IPS-NIHi11 (cell line): Measurements from ENCODE around the gene KIAA0930.

ENCODE experiments used
- DNase-seq: peaks from one replicate; pipeline ENCODE4 v3.0.0; 2012; ENCODE audit warnings: mixed read lengths, low spot score

Gene KIAA0930

DNA sequence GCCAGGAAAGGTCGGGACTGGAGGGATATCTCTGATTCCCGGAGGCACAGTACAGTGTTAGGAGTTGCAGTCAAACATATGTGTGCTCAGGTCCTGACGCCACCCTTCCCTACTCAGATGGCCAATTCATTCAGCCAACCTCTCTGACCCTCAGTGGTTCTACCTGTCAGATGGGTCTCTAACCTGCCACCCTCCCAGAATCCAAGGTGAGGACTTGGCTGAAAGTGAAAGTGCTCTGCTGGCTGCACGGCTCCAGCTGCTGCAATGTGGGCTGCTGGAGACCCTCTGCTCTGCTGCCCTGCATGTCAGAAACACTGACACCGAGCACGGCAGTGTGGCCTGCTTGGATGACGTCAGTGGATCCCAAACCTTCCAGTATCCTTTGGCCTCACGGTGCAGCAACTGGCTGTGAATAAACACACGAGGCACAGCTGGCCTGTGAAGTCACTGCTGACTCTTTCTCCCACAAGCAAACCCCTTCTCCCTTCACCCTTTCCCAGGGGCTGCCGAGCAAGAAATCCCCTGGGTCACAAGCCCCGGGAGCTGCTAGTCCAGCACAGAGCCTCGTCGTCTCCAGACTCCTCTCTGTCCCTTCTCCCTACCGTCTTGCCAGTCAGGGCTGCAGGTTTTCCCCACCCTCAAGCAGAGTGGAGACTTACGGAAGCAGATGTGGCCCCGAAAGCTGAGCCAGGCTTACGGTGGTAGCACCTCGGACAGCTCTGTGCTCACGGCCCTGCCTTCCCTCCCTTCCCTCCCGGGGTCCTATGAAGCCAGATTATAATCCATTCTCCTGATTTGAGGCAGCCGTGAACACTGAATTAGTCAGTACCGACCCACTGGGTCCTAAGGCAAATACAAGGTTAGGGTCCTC, 24.3 kb downstream of the KIAA0930 start:
- DNase-seq, result peak; percentile 64

DNA sequence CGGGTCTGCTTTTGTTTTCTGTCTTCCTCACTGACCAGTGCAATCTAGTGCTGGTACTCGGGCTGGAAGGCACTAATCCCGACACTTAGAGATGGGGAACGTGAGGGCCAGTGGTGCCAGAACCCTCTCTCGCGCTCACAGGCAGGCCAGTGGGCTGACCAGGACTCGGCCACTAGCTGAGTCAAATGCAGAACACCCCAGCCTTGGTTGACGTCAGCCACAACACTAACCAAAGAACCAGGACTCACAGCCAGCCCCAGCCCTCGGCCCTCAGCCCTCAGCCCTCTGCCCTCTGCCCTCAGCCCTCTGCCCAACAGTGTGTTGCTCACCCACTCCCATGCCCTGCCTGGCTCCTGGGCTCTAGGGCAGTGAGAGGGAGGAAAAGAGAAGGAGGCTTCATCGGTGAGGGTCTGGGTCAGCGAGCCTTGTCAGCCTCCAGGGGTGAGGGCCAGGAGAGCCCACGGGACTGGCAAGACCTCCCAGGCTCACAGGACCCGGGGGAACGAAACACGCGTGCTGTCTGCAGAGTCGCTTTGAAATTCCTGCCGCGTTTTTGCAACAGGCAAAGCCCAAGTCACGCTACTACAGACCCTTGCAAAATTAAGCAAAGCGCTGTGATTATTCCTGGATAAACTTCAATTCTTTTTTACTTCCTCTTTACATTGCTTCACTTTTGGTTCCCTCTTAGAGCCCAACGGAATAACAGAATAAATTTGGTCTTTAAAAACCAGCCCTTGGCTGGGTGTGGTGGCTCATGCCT, 27.5 kb downstream of the KIAA0930 start:
- DNase-seq, result no peak

DNA sequence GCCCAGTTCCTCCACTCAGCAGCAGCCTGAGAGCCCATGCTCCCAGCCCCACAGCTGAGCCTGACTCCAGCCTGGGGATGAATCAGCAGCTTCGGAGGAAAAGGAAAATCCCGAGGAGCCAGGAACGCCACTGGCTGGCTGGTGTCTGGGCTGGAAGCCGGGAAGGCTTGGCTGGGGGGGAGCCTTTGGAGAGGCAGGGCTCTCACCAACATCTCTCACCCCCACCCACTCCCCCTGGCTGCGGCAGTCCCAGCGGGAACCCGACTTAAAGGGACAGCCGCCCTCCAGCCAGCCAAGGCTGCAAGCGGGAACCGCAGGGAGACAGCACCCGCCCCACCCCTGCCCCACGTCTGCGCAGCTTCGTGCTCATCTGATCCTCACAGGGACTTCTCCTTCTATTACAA, 28.4 kb downstream of the KIAA0930 start:
- peak; percentile 47 for DNase-seq

DNA sequence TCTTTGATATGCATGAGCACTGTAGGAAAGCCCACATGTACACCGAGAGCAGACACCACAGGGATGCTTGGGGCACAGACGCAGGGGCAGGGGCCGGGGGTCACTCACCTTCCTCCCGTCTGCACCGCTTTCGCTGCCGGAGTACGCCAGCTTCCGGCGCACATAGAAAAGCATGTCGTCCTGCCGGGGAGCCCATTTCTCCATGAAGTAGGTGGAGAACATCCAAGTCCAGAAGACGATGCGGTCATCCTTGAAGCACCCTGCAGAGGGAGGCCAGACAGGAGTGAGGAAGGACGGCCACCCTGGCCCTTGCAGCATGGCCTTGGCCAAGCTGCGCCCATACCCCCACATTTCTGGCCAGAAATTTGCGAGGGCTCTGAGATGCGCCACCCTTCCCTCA, 28.8 kb downstream of the KIAA0930 start:
- DNase-seq, result no peak

DNA sequence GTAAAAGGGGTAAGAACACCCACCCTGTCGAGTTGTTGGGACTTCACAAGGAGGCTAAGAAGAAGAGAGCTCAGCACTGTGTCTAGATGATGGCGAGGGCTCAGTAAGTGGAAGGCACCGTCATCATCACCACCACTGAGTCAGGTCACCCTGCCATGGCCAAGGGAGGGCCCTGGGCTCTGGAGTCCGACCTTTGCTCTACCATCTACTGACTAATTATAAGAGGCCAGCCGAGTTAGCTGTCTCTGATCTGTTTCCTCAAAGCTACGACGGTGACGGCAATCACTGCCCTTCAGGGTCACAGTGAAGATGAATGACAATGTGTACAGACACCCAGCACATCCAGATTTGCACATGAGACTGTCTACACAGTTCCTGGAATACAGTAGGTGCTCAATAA, 29.3 kb downstream of the KIAA0930 start:
- no peak for DNase-seq

DNA sequence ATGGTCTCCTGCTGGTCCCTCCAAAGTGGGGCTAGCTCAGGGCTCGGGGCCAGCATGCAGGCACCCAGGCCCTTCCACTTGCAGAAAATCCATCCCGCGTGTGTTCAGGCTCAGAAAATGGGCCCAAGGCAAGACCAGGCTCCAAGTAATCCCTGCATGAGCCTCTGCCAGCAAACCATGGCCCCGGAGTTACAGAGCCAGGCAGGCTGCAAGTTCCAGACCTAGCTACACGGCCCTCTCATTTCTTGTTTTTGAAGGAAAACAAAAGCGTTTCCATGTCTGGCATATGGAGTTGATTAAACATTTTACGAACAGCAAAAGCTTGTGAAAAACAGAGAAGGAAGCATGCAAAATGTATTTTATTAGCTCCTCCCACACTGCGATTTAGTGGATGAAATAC, 29.7 kb downstream of the KIAA0930 start:
- DNase-seq, result no peak

DNA sequence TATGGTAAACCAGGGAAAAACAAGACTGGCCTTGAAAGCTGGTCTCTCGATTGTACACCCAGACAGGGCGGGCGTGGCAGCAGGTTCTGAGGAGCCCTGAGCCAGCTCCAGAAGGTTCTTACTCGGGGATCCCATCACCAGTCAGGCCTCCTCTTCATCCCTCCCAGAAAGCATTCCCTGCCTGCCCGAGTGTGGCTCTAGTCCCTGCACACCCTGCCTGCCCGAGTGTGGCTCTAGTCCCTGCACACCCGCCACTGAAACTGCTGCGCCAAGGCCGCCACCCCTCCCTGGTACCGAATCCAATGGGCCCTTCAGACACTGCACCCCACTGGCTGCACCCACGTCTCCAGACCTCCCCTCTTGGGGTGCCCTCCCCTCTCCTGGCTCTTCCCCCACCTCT, 30.1 kb downstream of the KIAA0930 start:
- DNase-seq, result no peak

DNA sequence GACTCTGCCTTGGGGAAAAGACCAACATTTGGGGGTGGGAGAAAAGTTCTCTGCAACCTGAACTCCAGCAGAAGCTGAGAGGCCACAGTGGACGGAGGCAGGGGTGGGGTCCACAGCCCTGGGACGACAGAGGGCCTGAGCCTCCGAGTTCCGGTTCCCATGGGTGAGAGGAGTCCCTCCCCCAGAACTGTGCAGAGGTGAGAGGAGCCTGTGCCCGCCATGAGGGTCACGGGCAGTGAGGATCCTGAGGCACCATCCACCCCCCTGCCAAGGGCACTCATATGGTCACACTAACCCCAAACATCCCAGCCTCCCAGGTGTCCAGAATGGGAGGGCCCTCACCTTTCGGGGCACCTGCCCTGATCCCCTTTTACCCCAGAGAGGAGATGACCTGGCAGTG, 30.5 kb downstream of the KIAA0930 start:
- DNase-seq, result no peak

DNA sequence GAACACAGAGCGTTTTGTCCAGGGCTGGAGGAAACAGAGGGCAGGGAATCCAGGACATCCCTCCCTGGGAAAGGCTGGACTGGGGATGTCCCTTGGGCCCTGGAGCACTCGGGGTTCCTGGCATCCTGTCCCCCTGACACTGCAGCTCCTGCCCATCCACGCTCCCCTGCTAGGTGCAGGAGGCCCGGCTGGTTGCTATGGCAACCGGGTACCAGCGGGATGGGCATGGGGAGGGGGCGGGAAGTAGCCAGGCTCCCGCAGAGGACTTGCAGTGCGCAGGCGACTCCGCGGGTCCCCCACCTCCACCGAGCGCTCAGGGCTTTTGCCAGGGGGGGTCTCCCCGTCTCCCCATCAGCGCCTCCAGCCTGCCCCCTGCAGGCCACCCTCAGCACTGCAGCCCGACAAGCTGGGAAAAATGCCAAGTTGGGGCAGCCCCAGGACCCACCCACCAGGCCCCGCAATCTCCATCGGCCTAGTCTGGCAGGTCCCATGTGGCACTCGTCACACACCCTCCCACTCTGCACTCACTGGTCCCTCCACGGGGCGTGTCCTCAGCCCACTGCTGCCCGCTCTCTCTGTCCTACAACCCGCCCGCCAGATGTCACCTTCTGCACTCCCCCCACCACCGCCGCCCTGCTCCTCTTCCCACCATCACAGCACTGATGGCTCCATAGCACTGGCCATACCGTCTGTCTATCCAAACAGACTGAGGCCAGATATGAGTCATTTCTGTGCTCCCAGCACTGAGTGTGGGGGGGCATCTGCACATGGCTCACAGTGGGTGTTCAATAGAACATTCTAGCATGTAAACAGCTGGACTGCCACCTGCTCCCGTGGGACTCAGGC, 31.5 kb downstream of the KIAA0930 start:
- peak; percentile 80 for DNase-seq

DNA sequence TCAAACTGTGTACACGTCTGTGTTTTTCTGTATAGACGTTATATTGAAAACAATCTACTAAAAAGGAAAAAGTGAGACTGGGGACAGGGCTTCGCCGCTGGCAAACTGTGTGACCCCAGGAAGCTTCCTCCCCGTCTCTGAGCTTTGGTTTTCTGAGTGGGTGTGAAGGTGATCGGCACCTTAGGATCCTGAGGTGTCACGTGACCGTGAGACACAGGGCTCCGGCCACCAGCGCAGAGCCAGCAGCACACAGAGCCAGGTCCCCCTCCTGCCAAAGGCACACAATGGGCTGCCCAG, 32.0 kb downstream of the KIAA0930 start:
- no peak for DNase-seq

DNA sequence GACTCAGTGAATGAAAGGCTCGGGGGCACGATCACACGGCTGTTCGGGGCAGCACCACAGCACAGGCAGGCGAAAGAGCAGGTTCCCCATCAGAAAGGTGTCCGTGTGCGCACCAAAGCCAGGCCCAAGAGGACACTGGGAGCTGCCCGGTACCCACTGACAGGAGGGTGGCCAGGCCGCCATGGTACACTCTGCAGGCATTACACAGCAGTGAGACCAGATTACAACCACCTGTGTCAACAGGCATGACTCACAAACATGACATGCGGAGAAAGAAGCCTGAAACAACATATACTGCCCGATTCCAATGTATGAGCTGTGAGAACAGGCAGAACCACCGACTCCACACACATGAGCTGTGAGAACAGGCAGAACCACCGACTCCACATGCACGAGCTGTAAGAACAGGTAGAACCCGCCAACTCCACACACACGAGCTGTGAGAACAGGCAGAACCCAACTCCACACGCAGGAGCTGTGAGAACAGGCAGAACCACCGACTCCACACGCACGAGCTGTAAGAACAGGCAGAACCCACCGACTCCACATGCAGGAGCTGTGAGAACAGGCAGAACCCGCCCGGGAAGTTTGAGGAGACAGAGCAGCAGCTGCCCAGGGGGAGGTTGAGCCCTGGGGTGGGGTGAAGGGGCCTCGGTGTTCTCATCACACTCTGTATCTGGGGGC, 32.6 kb downstream of the KIAA0930 start:
- DNase-seq, result no peak

DNA sequence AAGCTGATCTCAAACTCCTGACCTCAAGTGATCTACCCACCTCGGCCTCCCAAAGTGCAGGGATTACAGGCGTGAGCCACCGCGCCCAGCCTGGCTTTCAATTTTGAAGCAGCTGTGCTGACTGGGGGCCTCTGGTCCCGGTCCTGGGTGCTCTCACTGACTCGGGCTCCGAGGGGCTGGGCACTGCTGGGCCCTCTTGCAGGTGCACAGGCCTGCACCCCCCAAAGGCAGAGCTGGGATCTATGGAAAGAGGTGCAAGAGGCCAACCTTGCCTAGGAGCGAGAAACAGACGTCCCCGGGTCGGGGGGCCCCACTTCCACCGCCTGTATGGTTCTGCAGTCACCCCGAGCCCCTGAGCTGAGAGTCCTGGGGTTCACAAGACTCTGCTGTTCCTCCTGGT, 33.2 kb downstream of the KIAA0930 start:
- no peak for DNase-seq

DNA sequence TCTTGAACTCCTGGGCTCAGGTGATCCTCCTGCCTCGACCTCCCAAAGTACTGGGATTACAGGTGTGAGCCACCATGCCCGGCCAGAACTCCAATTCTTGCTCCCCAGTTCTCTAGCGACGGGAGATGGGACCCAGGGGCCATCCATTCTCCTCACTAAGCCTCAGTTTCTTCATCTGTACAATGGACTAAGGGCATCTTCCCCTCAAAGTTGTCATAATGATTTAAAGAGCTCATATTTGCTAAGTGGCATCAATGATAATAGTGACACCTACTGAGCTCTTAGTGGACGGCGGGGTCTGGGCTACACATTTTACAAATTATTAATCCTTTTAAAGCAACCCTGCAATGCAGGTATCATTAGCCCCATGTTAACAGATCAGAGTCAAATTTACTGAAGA, 34.5 kb downstream of the KIAA0930 start:
- DNase-seq, result no peak

DNA sequence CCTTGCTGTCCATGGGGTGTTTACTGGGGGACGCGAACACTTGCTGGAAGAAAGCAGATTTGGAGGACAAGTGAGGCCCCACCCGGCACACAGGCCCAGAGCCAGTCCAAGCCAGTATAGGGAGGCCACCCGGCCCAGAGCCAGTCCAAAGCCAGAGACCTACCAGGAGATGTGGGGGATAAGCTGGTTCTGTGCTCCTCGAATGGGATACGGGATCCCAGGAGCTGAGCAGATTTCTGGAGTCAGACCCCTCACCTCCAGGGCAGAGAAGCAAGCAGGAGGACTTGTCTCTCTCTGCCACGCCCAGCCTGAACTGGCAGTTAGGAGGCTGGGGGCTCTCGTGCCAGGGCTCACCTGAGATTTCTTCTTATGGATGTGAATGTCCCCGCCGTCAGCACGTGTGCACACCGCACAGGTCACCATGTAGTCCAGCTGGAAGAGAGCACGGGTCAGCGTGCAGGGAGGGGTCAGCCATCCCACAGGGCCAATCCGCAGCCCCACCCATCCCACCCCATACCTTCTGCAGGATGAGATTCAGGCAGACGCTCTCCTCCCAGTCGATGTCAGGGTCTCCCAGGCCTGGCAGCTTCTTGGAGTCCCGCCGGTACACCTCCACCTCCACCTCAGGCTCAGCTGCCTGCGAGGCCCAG, 35.3 kb downstream of the KIAA0930 start:
- DNase-seq, result no peak

DNA sequence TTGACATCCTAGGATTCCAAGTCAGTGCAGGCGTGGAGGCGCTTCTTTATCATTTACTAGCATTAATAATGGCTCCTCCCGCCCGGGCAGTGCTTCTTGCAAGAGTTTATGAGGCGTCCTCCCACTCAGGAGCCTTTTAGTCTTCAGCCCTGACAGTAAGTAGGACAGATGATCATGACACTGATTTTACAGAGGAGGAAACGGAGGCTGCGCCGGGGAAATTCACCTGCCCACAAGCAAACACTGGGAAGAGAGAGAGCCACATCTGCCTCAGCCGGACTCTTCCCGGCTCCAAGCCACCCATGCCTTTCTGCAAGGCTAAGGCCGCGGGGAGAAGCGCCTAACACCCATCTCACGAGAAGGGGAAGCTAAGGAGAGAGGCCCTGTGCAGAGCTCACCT, 35.9 kb downstream of the KIAA0930 start:
- DNase-seq, result no peak

DNA sequence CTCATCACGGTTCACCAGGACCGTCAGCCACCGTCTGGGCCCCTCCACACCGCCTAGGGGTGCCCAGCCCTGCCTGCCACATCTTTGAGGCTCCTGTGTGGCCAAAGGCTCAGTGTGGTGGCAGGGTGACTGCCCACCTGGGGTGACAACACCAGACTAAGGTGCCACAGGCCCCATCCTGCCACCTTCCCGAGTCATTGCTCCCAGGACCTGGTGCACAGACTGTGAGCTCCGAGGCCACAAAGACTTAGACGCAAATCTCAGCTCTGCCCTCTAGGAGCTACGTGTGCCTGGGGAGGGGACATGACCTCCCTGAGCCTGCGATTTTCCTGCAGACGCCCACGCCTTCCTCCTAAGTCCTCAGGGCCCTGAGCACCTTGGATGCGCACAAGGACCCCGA, 36.5 kb downstream of the KIAA0930 start:
- no peak for DNase-seq

DNA sequence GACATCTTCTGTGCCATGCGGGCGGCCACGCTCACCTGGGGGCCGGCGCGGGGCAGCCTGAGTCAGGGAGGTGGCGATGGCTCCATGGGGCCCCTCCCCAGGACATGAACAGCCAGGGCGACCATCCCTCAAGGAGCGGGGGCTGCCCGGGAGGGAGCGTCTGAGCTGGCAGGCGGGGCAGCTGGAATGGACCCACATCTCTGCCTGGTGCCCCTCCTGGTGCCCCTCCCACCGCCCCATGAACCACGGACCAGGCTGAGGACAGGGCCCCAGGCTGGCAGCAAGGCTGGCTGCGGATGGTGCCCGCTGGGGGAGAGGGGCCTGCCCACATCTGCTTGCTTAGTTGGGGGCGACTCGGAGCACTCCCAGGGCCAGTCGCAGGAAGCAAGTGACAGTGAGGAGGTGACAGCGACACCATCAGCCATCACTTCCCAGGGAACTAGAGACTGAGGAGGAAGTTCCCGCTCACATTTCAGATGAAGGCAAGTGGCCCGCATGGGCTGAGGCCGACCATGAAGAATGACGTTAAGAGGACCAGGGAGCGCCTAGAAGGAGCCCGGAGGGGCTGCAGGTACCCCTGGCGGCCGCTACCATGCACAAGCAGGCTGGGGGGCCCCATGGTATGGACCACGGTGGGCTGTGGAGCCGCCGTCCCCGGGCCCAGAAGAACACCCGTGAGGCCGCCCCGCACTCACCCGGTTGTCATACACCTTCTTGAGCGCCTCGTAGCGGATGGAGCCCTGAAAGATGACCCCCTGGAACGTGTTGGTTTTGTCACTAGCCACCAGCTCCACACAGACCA, 37.3 kb downstream of the KIAA0930 start:
- DNase-seq, result no peak

DNA sequence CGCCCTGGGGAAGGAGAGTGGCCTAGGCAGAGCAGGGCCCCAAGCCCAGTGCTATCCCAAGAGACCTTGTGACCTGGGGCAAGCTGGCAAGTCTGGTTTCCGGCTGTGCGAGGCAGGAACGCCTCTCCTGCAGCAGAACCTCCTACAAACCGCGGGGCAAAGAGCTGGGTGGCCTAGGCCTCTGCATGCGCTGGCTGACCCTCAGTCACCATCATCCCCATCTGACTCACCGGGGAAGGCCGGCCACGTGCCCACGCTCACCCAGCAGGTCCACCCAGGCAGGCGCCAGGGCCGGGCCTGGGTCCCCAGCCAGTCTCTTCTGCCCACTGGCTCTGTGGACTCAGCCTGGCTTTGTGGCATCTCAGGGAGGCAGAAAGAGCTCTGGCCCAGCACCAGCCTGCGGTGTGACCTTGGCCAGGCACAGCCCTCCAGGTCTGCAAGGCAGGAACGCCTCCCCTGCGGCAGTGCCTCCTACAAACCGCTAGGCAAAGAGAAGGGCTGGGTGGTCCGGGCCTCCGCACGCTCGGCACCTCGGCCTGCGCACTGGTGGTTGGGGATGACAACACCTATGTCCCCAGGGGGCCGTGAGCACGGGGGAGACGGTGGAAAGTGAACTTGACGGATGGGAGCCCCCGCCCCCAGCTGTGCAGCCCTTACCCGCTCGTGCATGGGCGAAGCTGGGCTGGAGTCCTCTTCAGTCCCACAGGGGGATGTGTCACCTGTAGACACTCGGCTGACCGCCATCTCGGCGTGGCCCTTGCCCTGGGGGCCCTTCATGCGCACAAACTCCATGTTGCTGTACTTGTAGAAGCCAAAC, 38.2 kb downstream of the KIAA0930 start:
- DNase-seq, result no peak

DNA sequence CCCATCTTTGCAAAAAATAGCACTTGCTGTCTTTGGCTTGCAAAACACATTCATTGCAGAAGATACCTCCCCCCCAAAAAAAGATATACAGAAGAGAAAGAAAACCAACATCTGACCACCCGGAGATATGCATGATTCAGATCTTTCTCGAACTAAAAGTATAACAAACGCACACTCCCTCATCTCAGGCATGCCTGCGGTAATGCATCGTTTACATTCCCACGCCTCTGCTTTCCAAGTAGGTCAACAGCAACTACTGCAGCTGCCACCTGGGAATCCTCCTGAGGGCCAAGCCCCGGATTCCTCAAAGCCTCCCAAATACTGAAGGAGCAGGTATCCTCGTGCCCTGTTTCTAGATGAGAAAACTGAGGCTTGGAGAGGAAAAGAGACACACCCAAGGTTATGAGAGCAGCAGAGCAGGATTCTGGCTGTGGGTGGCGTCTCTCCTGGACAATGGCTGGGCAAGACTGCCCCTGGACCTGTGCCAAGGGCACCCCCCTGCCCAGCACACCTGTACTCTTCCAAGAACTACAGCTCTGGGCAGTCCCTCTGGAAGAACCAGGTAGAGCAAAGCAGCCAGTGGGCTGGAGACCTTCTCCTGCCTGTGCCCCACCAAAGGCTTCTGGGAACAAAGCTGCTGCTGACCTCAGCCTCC, 38.9 kb downstream of the KIAA0930 start:
- no peak for DNase-seq
